Activated CD8-positive, alpha-beta memory T cell treated with anti-CD3 and anti-CD28 coated beads, Interleukin-2, amount 50 U/mL, for 1 hour (primary cell): ENCODE data around the gene CEP112.
"Not testable (repeated sequence)": the region's sequence is repeated elsewhere in the genome, so short reads cannot be mapped to it uniquely, and the experiment has no call there.

Experiments
- DNase-seq: peaks from one replicate; pipeline ENCODE4 v3.0.0-alpha.2; 2020; ENCODE audit errors: extremely low read depth

The CEP112 gene

DNA sequence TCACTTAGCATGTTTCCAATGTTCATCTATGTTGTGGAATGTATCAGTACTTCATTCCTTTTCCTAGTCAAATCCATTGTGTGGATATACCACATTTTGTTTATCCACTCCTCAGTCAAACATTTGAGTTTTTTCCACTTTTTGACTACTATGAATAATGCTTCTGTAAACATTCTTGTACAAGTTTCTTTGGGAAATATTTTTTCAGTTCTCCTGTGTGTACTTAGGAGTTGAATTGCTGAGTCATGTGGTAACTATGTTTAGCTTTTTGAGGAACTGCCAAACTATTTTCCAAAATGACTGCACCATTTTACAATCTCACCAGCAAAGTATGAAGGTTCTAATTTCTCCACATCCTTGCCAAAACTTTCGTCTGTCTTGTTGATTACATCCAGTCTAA lies 406.8 kb downstream of the CEP112 start:
- no peak for DNase-seq

DNA sequence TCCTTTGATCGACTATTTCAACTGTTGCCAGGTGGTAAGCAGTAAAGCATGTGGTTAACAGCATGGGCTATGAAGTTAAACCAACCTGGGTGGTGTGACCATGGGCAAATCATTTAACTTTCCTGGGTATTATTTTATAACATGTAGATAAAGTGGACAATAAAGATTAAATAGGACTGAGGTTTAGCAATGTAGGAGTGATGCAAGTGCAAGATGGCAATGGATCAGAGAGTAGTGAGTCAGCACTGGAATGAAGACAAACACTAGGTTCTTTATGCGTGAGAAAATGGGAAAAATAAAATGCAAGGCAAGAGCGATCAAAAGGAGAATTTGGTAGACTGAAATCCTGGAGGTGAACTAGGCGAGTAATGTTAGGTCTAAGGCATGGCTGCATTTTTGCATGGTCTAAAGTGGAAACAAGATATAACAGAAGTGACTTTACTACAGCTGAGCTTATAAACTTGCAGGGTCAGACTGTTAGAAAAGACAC lies 408.0 kb downstream of the CEP112 start:
- no peak for DNase-seq

DNA sequence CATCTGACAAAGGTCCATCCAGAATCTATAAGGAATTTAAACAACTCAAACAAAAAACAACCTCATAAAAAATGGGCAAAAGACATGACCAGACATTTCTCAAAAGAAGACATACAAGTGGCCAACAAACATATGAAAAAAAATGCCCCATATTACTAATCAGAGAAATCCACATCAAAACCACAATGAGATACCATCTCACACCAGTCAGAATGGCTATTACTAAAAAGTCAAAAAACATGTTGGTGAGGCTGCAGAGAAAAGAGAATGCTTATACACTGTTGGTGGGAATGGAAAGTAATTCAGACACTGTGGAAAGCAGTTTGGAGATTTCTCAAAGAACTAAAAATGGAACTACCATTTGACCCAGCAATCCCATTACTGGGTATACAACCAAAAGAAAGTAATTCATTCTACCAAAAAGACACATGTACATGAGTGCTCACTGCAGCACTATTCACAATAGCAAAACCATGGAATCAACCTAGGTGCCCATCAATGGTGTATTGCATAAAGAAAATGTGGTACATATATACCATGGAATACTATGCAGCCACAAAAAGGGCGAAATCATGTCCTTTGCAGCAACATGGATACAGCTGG lies 409.7 kb downstream of the CEP112 start:
- not testable (repeated sequence) for DNase-seq

DNA sequence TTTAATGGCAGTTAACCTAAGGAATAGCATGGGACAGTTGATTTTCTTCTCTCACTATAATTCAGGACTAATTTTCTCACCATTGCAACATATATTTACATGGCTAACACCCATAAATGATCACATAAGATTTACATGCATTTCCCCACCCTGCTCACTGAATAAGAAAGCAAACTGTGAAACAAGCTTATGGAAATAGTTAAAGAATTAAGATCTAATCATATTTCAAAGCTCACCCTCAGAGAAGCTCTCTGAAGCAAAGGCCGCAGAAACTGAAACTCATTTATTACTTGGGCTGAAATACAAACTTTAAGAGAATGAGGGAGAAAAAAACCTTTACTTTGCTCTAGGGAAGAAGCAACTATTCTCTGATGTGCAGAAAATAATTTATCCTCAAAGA lies 411.8 kb downstream of the CEP112 start:
- no peak for DNase-seq

- DNase-seq: no peak
These were observed 415.0 kb downstream of the CEP112 start for GRCh38 chr17:65776890-65777289.

DNA sequence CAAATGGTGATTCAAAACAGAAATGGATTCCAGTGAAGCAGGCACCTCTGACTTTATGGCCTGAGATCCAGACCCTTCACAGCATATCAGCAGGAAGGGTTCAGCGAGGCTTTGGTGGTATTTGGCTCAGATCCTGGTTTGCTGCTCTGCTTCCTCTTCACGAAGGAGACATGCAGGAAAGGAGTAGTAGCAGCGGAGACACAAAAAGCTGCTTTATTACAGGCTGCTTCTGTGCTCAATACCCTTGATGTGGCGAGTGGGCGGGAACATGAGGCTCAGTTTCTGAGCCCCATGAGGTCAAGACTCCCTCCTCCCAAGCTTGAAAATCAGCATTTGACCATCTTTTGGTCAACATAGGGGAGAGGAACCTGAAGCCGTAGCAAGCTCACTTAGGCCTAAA lies 417.1 kb downstream of the CEP112 start:
- no peak for DNase-seq

- DNase-seq: no peak
These were observed 418.9 kb downstream of the CEP112 start for GRCh38 chr17:65772989-65773388.

DNA sequence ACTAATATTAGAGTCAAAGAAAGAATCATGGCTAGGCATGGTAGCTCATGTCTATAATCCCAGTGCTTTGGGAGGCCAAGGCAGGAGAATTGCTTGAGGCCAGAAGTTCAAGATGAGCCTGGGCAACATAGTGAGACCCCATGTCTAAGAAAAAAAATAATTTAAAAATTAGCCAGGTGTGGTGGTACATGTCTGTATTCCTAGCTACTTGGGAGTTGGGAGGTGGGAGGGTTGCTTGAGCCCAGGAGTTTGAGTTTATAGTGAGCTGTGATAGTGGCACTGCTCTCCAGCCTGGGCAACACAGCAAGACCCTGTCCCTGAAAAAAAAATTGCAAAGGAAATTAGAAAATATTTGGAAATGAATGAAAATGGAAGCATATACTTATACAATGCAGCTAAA lies 420.2 kb downstream of the CEP112 start:
- no peak for DNase-seq

GRCh38 chr17:65763786-65764185 lies 428.1 kb downstream of the CEP112 start:
- no peak for DNase-seq

GRCh38 chr17:65762973-65763372 lies 429.0 kb downstream of the CEP112 start:
- no peak for DNase-seq

GRCh38 chr17:65759532-65759931 lies 432.4 kb downstream of the CEP112 start:
- DNase-seq: no peak

- no peak for DNase-seq
These were observed 435.2 kb downstream of the CEP112 start for GRCh38 chr17:65756760-65757159.

- no peak for DNase-seq
These were observed 436.1 kb downstream of the CEP112 start for GRCh38 chr17:65755799-65756198.

DNA sequence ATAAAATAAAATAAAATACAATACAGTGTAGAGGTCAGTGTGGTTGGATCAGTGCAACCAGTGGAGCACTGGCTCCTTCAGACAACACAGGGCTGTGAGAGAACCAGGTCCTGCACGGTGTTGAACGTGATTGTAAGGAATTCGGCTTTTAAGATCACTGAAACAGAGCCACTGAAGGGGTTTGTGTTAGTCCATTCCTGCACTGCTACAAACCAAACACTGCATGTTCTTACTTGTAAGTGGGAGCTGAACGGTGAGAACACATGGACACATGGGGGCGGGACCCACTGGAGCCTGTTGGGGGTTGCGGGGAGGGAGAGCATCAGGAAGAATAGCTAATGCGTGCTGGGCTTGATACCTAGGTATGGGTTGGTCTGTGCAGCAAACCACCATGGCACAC lies 437.3 kb downstream of the CEP112 start:
- DNase-seq: no peak

DNA sequence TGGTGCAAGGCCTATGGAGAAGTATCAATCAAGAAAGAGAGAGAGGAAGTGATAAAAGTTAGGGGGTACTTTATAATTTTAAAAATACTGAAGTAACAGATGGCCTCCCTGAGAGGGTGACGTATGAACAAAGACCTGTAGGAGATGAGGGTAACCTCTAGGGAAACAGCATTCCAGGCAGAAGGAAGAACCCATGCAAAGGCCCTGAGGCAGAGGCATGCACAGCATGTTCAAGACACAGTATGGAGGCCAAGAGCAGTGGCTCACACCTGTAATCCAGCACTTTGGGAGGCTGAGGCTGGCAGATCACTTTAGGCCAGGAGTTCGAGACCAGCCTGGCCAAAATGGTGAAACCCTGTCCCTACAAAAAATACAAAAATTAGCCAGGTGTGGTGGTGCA lies 437.9 kb downstream of the CEP112 start:
- no peak for DNase-seq

DNA sequence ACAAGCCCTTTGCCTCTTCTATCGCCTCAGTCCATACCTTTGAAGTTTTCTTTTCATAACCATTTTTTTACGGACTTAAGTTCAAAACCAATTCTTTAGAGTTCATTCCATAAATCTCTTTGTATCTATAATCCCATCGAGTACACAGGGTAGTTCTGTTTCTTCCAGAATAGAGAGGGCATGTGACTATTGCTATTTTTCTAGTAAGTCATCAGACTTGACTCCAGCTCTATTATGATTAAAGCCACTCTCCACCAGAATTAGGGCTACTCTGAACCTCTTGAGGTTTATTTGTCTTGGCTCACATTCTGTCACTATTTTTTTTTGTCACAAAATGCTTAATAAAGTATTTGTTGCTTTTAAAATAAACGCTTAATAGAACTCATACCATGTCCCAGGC lies 438.6 kb downstream of the CEP112 start:
- DNase-seq: no peak

GRCh38 chr17:65751263-65751662 lies 440.7 kb downstream of the CEP112 start:
- no peak for DNase-seq

- peak; percentile 18 for DNase-seq
These were observed 441.3 kb downstream of the CEP112 start for GRCh38 chr17:65750631-65751115.

GRCh38 chr17:65750166-65750565 lies 441.8 kb downstream of the CEP112 start:
- no peak for DNase-seq

- no peak for DNase-seq
These were observed 442.5 kb downstream of the CEP112 start for GRCh38 chr17:65749479-65749878.

DNA sequence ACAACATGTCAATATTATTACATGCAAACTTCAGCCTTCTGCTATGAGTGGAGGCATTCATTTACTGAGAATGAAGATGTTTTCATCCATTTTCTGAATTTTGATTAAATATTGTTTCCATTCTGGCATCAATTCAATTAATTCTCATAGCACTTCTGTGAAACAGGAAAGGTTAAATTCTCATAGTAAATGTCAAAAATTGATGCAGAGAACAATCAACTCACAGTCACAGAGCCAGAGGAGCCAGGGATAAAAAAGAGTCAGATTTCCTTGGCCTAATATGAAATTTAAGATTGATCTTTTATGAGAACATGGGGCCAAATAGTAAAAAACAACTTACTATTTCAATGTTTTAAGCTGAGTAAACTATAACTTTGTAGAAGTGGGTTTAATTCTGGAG lies 446.7 kb downstream of the CEP112 start:
- no peak for DNase-seq

GRCh38 chr17:65743308-65743655 lies 448.7 kb downstream of the CEP112 start:
- no peak for DNase-seq

- no peak for DNase-seq
These were observed 449.3 kb downstream of the CEP112 start for GRCh38 chr17:65742403-65743307.
